HG03060 (cell line): ENCODE data around the gene B3GALT6.

Source experiments
- ATAC-seq: cut with Tn5 transposase; IDR thresholded peaks from one replicate; pipeline ENCODE4 v1.9.1; 2021; ENCODE audit warnings: low read depth, moderate number of reproducible peaks; ENCODE audit not compliant: unreplicated experiment

B3GALT6 gene

DNA sequence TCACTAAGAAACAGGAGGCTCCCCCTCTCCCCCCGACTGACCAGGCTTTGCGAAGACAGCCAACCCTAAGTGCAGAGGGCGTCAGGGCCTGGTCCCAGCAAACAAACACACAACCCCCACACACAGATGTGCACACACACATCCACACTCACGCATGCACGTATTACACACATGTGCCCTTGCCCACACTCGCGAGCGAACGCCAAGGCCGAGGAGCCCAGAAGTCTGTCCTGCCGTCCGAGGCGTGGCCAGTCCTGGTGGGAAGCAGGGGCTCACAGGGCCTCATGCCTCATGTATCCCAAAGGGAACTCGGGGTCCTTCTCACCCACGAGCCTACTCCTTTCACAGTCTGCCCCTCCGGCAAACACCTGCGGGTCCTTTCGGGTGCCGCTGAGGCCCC, 2.3 kb upstream of the B3GALT6 start:
- ATAC-seq: no peak

DNA sequence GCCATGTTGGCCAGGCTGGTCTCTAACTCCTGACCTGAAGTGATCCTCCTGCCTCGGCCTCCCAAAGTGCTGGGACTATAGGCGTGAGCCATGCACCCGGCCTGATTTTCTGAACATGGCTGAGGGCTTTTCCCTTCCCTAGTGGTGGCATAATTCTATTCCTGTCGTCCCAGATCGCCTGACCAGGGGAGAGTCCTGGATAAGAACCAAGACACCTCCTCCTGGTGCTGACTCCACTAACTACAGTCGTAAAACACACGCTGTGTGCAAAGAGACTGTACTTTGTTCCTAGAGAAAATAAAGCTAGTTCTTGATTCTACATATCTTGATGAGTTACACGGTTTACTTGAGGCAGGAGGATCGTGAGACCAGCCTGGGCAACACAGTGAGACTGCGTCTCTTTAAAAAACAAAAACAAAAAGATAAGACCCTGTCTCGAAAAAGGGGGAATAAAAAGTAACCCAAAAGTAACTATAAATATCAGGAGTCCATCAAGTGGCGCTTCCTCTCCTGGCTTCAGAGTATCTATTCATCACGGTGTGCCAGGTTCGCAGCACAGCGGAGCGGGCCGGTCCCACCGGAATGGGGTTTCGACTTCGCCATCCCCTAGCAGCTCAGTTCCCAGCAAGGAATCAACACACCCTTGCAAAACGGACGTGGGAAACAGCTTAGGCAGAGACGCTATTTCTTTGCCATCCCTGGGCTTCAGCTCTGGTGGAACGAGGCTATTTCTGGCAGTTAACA, 1.2 kb upstream of the B3GALT6 start:
- ATAC-seq: no peak

DNA sequence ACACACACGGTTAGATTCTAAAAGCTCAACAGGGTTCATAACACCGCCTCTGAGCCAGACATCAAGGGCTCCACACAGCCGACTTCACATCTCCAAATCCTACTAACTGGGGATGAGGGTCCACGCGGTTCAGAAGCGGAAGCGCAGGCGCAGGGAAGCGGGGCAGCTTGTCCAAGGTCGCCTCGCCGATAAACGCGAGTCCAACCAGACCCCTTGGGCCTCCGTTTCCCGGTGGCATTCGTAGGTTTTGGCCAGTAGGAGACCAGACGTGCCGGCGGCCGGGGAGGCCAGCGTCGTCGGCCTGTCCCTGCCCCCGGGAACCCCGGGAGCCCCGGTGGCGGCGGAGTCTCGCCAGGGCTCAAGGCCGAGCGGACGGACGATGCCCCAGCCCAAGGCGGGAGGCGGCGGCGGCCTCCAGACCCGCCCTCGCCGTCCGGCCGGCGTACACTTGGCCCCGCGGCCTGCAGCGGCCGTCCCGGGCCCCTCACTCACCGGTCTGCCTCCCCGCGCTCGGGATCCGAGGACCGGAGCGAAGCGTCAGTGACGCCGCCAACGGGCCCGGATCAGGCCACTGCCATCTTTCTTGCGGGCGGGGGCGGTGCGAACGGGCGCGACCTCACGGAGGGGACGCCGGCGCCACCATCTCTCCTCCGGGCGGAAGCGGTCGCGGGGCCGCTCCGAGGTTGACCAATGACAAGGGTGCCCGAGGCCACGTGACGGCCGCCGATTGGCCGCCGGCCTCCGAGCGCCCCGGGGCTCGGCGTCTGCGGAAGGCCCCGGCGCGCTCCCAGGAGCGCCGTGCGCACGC, 433 bp upstream of the B3GALT6 start, which contains the start of gene SDF4:
Gene SDF4, minus strand, starts transcription at position 602 of the 808 bp plus-strand sequence. CDS start 3,229 bp downstream, outside the sequence.
- peak; percentile 79 for ATAC-seq

DNA sequence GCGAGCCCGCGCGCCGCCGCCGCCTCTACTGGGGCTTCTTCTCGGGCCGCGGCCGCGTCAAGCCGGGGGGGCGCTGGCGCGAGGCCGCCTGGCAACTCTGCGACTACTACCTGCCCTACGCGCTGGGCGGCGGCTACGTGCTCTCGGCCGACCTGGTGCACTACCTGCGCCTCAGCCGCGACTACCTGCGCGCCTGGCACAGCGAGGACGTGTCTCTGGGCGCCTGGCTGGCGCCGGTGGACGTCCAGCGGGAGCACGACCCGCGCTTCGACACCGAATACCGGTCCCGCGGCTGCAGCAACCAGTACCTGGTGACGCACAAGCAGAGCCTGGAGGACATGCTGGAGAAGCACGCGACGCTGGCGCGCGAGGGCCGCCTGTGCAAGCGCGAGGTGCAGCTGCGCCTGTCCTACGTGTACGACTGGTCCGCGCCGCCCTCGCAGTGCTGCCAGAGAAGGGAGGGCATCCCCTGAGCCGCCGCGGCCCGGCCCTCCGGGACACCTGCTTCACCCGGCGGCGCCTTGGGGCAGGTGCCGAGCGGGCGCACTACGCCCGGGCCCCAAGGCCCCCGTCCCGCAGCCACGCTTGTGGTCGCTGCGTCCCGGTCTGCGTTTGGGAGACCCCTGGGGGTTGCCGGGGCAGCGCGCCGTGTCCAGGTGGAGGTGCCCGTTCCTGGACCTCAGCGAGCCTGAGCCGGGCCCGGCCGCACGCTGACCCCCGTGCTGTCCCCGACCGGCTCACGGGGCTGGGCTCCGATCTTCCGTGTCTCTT, 944 bp downstream of the B3GALT6 start:
- ATAC-seq: no peak

DNA sequence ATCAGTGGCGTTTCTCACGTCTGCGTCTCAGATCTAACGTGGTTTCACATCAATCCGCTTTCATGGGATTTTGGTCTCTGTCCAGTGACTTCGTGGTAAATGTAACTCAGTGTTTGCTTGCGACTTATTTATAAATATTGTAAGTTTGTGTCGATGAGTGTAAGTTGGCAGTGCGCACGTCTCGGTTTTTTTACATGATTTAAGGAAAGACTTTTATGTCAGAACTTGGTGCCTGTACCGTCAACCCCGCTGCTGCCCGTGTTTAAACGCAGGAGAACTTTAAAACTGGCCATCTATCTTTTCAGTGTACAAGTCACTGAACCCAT, 1.5 kb downstream of the B3GALT6 start:
- ATAC-seq: no peak

DNA sequence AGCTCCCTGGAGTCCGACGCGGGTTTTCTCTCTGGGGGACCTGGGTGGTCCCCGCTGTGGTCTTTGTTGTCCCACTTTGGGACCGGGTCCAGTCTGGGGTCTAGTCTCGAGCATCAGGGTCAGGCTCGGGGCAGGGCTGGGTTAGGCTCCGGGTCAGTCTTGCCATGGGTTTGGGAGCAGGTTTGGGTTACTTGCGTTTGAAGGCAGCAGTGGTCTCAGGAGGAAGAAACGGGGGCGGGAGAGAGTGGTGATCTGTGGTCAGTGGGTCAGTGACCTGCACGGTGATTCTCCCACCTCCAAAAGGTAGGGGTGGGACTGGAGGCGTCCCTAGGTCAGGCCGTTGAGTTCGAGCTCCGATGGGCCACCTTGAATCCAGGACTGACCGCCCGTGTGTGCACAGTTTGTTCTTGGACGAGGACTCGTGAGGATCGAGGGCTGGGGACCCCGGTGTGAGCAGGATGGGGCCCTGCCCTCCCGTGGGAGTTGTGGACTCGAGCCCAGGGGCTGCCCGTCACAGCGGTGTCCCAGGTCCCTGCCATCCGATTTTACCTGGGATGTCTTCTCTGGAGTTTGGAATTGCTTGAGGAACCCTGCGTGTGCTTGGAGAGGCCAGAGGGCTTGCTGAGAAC, 2.3 kb downstream of the B3GALT6 start:
- ATAC-seq: no peak

DNA sequence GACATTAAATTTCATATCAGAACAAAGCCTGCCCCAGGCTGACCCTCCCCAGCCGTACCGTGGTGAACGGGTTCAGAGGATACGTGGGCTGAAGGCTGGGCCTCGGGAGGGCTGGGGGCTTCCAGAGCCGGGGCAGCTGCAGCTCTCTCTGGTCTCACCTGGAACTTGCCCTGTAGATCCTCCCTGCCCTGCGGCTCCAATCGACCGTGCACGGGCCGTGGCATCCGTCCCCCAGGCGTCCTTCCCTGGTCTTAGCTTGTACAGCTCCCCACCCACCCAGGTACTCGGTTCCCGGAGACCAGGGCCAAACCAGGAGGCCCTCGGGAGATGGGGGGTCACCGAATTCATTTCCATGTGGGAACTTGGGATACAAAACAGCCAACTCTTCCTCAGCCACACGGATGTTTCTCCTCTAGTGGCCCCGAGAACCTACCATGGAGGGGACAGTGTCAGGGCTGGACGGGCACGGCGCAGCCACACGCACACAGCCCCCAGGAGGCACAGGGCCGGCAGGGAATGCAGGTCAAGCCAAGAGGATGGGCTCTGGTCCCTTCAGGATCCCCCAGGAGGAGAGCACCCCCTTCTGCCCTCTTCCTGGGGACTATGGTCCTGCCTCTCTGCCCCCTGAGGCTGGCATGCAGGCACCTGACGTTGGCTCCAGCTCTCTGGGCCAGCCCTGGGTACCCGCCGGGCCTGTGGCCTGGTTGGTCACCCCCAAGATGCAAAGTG, 3.1 kb downstream of the B3GALT6 start:
- no peak for ATAC-seq

DNA sequence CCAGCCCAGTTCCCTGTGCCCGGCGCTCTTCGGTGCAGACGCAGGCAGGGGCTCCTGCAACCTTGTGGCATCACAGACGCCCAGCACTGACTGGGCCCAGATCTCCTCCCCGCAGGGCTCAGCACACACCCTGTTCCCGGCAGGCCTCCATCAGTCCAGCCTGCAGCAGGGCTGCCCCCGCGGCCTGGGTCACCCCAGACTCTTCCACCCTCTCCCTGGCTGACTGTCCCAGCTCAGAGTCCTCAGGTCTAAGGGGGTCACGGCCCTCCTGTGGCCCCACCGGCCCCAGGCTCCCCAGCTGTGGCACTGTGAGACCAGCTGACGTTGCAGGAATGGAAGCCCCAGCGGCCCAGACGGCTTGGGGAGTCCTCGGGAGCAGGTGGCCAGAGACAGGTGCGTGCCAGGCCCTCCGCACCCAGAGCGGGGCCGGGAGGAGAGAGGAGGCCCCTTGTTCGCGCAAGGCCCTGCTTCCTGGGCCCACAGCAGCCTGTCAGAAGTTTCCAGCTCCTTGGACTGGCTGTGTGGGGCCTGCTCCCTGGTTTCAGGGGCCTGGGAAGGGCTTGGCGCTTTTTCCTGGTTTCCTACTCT, 4.2 kb downstream of the B3GALT6 start:
- no peak for ATAC-seq

DNA sequence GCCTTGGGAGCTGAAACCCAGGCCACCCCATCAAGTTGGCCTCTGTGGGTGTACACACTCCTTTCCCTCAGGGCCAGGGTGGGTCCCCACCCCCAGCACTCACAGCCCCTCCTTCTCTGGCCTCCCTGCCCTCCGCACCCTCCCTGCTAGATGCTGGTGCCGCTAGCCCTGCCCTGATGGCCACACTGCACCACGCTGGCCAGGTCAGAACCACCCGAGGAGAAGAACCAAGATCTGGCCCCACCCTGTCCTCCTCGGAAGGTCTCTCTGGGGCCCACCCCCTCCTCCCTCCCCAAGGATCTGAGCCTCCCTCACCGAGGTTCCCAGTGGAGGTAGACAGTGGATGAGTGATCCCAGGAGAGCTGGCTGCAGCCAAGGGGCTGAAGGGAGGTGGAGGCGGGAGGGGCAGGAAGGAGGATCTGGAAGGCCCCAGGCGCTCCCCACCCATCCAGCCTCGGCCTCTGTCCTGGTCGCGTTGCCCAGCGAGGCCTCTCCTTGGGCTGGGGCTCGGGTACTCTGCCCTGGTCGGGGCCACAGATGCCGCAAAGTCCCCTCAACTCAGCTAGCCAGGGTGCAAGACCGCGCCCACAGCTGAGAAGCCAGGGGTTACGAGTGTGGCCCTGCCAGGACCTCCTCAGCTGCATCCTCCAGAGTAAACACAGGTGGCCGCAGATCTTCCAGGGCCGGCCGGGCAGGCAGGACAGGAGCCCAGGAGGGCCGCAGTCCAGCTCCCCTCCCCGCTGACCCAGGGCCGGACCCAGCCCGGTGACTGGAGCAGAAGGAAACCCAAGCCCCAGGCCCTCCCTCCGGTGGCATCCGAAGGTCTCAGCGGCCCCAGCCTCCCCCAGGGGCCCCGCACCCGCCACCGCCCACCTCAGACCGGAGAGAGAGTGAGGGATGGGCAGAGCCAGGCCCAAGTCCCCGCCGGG, 5.2 kb downstream of the B3GALT6 start:
- no peak for ATAC-seq

DNA sequence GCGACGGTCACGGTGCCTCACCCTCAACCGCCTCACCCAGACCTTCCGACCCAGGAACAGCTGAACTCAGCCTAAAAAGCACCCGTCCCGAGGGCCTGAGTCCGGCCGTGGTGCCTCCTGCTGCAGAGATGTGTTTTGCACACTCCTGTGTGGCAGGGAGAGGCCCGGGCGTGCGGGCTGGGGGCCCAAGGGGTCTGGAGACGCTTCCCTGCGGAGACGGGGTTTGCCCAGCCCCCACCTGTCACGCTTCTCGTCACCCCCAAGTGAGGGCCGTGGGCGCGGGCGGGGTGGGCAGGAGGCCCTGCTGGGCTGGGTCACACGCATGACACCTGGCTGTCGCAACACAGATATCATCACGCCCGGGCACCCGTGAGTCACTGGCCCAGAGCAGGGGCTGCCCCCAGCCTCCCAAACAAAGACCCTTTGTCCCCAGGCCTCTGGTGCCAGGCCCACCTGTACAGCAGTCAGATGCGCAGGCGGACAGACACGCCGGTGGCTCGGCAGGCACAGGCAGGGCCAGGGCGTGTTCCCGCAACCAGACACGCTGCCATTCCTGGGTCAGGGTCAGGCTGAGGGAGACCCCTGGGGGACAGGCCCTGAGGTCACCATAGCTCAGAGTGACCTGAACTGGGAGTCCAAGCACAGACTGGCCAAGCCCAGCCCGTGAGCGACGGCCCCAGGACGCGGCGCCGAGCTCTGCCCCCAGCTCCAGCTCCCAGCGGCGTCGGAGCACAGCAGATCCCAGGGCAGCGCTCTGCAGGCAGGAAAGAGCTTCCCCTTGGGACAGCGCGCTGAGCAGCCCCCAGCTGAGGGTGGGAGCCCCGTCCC, 6.1 kb downstream of the B3GALT6 start:
- ATAC-seq: no peak

DNA sequence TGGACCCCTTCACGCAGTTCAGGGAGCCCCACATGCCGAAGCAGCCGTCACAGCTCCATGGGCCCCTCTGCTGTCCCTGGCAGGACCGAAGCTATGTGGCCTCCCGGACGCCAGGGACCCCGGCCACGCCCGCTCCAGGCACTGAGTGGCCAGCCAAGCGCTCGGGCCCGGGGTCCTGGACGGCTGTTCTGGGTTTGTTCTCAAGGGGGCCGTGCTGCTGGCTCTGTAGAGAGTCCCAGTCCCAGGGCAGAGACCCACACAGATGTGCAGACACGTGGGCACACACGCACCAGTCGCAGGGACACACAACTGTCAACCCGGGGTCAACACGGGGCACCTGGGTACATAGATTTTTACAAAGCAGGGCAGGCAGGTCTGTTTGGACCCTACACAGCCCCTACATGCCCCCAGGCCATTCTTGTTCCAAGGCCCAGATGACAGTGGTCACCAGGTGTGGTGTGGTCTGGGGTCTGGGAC, 6.7 kb downstream of the B3GALT6 start:
- no peak for ATAC-seq

DNA sequence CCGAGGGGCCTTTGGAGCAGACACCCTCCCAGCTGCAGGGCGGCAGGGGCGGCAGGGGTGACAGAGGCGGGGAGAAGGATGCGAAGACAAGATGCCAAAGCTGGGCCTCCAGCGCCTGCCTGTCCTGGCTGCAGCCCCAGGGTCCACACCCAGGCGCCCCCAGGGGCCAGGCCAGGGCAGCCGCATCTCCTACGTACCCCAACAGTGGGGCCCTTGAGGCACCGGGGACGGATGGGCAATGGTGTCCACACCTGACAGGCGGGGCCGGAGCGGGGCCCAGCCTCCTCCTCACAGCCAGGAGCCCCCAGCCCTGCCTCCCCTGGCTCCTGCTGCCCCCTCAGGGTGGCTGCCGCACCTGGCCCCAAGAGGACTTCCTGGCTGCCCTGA, 7.2 kb downstream of the B3GALT6 start:
- ATAC-seq: no peak

DNA sequence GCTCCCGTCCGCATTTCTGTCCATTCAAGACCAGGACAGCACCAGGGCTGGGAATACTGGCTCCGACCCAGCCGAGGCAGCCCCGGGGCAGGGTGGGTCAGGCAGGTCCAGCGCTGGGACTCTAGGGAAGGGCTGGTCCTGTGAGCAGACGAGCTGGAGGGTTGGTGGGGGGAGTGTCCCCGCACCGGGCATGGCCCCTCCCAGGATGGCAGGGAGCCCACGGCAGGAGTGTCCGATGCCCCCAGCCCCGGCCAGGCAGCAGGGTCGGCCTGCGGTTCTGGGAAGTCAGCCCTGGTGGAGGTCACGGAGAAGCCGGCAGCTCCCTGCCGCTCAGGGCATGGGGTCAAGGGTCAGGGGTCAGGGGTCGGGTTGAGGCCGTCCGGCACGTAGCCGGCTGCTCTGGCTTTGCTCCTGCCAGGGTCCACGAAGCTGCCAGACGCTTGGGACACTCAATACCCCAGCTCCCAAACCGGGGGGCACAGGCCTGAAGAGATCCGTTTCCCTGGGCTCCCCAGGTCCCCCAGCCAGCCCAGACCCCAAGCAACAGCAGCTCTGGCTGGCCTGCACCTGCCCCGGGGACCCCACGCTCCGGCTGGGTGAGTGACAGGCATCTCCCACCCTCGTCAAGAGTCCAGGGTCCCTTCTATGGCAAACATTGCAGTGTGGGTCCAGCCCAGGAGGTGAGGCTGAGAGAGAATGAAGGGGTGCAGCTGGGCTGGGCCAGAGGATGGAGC, 7.7 kb downstream of the B3GALT6 start:
- ATAC-seq: no peak

DNA sequence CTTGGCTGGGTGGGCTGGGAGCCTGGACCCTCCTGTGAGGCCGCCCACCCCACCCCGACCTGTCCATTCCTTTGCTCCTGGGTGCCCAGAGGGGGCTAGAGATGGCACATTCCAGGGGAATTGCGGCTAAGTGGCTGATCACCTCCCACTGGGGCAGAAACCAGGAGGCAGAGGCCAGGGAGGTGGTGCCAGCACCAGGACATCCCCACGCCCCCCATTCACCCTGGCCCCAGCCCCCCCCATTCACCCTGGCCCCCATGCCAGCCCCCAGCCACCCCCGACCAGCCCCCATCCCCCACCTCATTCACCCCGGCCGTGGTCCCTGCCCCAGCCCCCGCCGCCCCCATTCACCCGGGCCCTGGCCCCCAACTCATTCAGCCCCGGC, 8.3 kb downstream of the B3GALT6 start:
- ATAC-seq: no peak

DNA sequence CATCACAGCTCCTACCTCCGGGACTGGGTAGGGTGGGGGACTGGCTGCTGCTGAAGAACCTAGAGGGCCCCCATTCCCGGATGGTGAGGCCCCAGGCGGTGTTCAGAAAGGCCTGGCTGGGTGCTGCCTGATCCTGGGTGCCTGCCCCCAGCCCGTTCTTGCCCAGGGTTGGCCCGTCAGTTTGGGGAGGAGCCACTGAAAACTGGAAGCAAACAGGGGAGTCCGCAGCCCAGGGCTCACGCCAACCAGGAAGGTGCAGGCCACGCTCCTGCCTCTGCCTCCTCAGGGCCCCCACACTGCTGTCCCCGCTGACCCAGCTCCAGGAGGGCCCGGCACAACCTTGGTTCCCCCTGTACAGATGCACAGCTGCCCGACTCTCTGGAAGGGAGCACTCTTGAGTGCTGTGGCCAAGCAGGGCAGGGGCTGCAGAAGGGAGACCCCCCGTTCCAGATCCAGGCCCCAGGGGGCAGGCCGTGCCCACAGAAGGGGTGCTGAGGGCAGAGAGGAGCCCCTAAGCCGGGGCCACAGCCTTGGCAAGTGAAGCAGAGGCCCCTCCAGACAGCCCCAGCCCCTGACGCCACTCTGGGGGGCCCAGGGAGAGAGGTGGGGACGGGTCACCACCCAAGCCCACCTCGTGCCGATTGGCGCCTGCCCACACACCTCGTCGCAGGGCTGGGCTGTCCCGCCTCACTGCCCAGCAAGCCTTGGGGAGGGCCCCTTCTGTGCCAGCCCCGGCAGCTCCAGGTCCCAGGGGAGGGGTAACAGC, 9.0 kb downstream of the B3GALT6 start:
- ATAC-seq: no peak

DNA sequence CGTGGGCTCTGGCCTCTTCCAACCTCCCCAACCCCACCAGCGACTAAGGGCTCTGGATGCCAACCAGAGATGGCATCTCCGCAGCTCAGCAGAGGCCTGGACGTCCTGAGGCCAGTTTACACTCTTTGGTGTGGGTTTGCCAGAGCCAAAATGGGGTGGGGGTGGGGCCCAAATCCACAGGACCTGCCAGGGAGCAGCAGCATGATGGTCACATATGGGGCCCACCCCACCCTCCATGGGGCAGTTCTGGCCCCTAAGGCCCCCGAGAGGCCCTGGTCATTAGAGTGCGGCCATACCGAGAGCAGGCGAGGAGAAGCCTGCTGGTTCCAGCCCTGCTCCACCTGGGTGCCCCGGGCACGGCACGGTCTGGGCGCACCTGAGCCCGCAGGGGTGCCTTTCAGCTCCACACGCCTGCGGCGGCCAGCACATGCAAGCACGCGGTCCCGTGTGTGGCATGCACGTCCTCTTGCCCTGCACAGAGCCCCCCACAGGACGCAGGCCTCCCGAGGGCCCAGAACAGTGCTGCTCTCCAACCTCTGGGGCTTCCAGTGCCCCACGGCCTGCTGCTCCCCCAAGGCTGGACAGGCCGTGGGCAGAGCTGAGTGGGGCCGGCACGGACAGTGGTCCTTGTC, 9.7 kb downstream of the B3GALT6 start:
- ATAC-seq: no peak
